Tibial nerve (tissue), 4 donors: ENCODE results near the gene HOXC10. TPM values are rescaled to one million over a fixed set of nuclear protein-coding genes. Genes with fewer than 3 reads are reported as not detected.

Experiments
- DNase-seq, 2 donors: peaks; one replicate each; pipeline ENCODE4 v3.0.0-alpha.2; 2019; ENCODE audit warnings: low spot score in 2 of 2
- H3K27ac ChIP-seq, 4 donors: fragments of 200-600 bp; sonication (generic) in 3 of 4; one replicate each; pipeline ENCODE4 v1.5.1; 2017 to 2019; ENCODE audit warnings: mild to moderate bottlenecking in 1 of 4
- H3K27me3 ChIP-seq, 2 donors: fragments of 200-600 bp; sonication (generic) in 1 of 2; one replicate each; pipeline versions ENCODE4 v1.5.1 to v1.6.0; 2017 to 2019
- H3K36me3 ChIP-seq, 3 donors: fragments of 200-600 bp; sonication (generic); one replicate each; pipeline ENCODE4 v1.5.1; 2018 to 2019
- H3K4me1 ChIP-seq, 4 donors: fragments of 200-600 bp; sonication (generic) in 3 of 4; one replicate each; pipeline ENCODE4 v1.5.1; 2017 to 2019
- H3K4me3 ChIP-seq, 4 donors: fragments of 200-600 bp; sonication (generic) in 3 of 4; one replicate each; pipeline ENCODE4 v1.5.1; 2017 to 2019; ENCODE audit warnings: mild to moderate bottlenecking in 1 of 4, moderate library complexity in 1 of 4
- H3K9me3 ChIP-seq, 4 donors: fragments of 200-600 bp; sonication (generic) in 3 of 4; one replicate each; pipeline ENCODE4 v1.5.1; 2017 to 2019
- EP300 ChIP-seq, 2 donors: sonication (generic); formaldehyde crosslinking; IDR thresholded peaks; one replicate each; pipeline ENCODE4 v1.6.1; 2017; ENCODE audit warnings: antibody characterized with exemption in 2 of 2, mild to moderate bottlenecking in 1 of 2
- POLR2A ChIP-seq, 2 donors: fragments of 450-650 bp; IDR thresholded peaks; one replicate each; pipeline ENCODE4 v1.6.1; 2017; ENCODE audit warnings: antibody characterized with exemption in 2 of 2, mild to moderate bottlenecking in 2 of 2, moderate library complexity in 2 of 2
- WGBS, 2 donors: methylation state at CpG; one replicate each; pipeline ENCODE4 v1.1.5; 2018; 5-methylcytosine and 5-hydroxymethylcytosine counted together
- total RNA-seq, 4 donors: library from RNA; depleted of rRNA; stranded (reverse); fragments of >200 nt; gene quantifications; one replicate each; pipeline ENCODE4 v1.1.0, GENCODE V29; 2016
- TF ChIP-seq, protein P1 (sequence below), 5 experiments: fragments of 200-600 bp in 3 of 5; fragments of 450-650 bp in 2 of 5; sonication (generic) in 3 of 5; IDR thresholded peaks; one replicate each; pipeline ENCODE4 v1.5.1; 2016 to 2019; ENCODE audit warnings: antibody characterized with exemption in 5 of 5, mild to moderate bottlenecking in 3 of 5, moderate library complexity in 2 of 5

Gene HOXC10
- total RNA-seq, 4 donors from 2014 or later, result 1.7 to 6.1 (median 2.5) TPM

DNA sequence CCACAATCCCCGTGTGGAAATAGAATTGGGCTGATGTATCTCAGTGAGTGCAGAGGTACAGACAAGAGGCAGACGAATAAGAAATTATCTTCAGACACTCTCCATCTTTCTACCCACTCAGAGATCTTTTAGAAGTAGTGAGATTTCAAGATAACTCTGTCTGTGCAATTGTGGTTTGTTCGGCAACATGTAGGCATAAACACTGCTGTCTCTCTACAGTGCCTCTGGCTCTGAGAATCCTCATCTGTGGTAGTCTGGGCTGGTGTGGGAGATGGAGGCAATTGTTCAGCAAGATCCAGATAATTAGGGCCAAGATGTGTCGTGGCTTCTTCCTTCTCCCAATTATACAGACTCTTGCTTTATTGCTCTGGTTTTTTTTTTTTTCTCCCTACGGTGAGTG lies 43.2 kb upstream of the HOXC10 start:
- H3K4me1 ChIP-seq, result peaks cover 0 to 32% (median 0%) of the 10 kb centered on the region in 4 donors
- 16 to 22% methylated on average over 5 of the region's 5 CpGs for WGBS, 2 donors
- TF ChIP-seq, protein P1, sequence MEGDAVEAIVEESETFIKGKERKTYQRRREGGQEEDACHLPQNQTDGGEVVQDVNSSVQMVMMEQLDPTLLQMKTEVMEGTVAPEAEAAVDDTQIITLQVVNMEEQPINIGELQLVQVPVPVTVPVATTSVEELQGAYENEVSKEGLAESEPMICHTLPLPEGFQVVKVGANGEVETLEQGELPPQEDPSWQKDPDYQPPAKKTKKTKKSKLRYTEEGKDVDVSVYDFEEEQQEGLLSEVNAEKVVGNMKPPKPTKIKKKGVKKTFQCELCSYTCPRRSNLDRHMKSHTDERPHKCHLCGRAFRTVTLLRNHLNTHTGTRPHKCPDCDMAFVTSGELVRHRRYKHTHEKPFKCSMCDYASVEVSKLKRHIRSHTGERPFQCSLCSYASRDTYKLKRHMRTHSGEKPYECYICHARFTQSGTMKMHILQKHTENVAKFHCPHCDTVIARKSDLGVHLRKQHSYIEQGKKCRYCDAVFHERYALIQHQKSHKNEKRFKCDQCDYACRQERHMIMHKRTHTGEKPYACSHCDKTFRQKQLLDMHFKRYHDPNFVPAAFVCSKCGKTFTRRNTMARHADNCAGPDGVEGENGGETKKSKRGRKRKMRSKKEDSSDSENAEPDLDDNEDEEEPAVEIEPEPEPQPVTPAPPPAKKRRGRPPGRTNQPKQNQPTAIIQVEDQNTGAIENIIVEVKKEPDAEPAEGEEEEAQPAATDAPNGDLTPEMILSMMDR (IDR thresholded peaks at IDR 0.05), result no peak
- TF ChIP-seq EP300 (IDR thresholded peaks at IDR 0.05) (no peak), POLR2A (IDR thresholded peaks at IDR 0.05) (no peak)
- H3K9me3 ChIP-seq, result no peaks in the 10 kb centered on the region
- peaks cover 11 to 100% of the 10 kb centered on the region in 2 donors for H3K27me3 ChIP-seq
- no peak overlapping the region for H3K4me3 ChIP-seq
- no peak for DNase-seq
- no peak overlapping the region for H3K27ac ChIP-seq
- no peaks in the 10 kb centered on the region for H3K36me3 ChIP-seq

DNA sequence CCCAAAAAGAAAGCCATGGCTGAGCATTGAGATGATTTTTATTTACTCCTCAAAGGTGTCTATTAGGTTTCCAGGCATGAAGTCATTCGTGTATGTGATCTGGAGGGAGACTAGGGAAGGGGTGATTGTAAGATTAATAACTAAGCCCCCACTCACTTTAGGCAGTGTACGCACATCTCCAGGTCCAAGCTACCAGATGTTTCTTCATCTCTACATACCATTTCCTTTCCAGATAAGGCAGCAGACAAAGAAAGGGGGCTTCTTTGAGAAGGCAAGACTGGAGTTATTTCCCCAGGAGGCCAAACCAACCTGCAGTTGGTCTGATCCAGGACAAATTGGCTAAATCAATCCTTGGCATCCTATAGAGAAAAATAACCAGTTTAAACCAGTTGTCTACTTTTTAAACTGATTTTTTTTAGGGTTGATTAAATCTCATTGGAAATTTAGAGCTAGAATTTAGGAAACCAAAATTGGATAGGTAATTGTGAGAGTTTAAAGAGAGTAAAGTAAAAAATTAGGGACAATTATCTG lies 42.4 kb upstream of the HOXC10 start:
- no peak for DNase-seq
- Histone ChIP-seq H3K36me3 (no peaks in the 10 kb centered on the region), H3K4me1 (peaks cover 0 to 32% (median 0%) of the 10 kb centered on the region in 4 donors), H3K9me3 (no peaks in the 10 kb centered on the region), H3K27ac (no peak overlapping the region), H3K4me3 (no peak overlapping the region), H3K27me3 (peaks cover 11 to 100% of the 10 kb centered on the region in 2 donors)
- TF ChIP-seq, protein P1 (IDR thresholded peaks at IDR 0.05), result no peak
- TF ChIP-seq EP300 (IDR thresholded peaks at IDR 0.05) (no peak), POLR2A (IDR thresholded peaks at IDR 0.05) (no peak)
- 18 to 29% methylated on average over 2 of the region's 2 CpGs for WGBS, 2 donors

DNA sequence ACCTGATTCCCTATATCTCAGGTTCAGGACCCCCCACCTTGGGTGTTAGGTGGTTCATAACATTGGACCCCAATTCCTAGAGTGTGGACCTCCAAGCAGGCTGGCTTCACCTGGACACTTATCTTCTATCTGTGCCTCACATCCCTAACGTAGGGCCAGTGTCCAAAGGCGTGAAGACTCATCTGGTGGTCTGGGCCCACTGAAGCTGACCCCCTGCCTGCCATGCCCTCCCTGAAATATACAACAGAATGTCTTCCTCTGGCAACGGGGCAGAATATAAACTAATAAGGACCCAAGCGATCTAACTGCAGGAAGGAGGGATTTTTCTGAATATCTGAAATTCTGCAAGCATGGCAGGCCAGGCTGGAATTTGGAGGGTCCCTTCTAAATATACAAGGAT lies 40.7 kb upstream of the HOXC10 start:
- Histone ChIP-seq H3K4me1 (peaks cover 0 to 17% (median 0%) of the 10 kb centered on the region in 4 donors), H3K27me3 (peaks cover 3 to 100% of the 10 kb centered on the region in 2 donors), H3K27ac (no peak overlapping the region), H3K36me3 (no peaks in the 10 kb centered on the region), H3K4me3 (no peak overlapping the region), H3K9me3 (no peaks in the 10 kb centered on the region)
- 20 to 29% methylated on average over 4 of the region's 4 CpGs for WGBS, 2 donors
- TF ChIP-seq EP300 (IDR thresholded peaks at IDR 0.05) (no peak), POLR2A (IDR thresholded peaks at IDR 0.05) (no peak)
- TF ChIP-seq, protein P1 (IDR thresholded peaks at IDR 0.05), result no peak
- DNase-seq, result no peak

DNA sequence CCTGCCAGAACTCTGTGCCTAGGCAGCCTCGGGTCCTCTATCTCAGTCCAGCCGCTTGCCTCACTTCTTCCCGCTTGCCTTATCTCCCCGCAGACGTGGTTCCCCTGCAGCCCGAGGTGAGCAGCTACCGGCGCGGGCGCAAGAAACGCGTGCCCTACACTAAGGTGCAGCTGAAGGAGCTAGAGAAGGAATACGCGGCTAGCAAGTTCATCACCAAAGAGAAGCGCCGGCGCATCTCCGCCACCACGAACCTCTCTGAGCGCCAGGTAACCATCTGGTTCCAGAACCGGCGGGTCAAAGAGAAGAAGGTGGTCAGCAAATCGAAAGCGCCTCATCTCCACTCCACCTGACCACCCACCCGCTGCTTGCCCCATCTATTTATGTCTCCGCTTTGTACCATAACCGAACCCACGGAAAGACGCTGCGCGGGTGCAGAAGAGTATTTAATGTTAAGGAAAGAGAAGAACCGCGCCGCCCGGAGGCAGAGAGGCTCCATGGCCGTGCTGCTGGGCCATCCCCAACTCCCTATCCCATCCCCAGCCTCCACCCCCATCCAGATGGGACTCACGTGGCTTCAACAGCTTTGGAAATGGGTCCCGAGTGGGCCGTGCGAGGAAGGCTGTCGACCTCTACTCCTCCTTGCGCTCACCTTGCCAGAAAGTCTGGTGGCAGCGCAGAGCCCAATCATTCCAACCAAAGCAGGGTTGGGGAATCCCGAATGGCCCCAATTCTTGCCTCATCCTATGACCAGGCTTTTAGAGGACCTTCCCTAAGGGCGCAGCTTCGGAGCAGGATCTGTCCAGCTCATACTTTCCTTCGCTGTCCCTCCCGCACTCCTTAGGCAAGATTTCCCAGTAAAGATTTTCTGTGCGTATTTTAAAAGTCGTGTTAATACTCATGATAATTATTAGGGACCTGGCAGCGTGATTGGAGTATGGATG lies 39.8 kb upstream of the HOXC10 start:
- Histone ChIP-seq H3K27ac (no peak overlapping the region), H3K4me3 (no peak overlapping the region), H3K27me3 (peaks cover 3 to 100% of the 10 kb centered on the region in 2 donors), H3K36me3 (no peaks in the 10 kb centered on the region), H3K9me3 (no peaks in the 10 kb centered on the region), H3K4me1 (peaks cover 0 to 10% (median 0%) of the 10 kb centered on the region in 4 donors)
- no peak for DNase-seq
- TF ChIP-seq POLR2A (IDR thresholded peaks at IDR 0.05) (no peak), EP300 (IDR thresholded peaks at IDR 0.05) (no peak)
- TF ChIP-seq, protein P1 (IDR thresholded peaks at IDR 0.05), result no peak
- 6 to 7% methylated on average over 51 of the region's 51 CpGs for WGBS, 2 donors

DNA sequence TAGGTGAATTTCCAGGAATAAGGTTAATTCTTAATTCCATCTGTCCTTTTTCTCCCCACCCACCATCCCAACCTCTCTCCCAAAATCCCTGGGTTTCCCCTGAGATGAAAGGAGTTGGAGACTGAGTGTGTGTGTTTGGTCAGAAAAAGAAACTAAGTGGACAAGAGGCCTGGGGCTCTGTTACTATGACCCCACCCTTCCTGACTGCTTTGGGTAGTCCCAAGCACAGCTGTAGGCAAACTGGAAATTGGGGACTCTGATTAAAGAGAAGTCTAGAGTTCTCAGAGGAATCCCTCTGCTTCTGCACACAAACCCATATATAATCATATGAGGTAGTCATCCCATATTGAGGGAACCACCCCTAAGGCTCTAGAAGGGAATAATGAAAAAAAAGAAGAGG lies 37.2 kb upstream of the HOXC10 start:
- peaks cover 3 to 100% of the 10 kb centered on the region in 2 donors for H3K27me3 ChIP-seq
- no peak overlapping the region for H3K4me3 ChIP-seq
- peaks cover 0 to 30% (median 1%) of the 10 kb centered on the region in 4 donors for H3K4me1 ChIP-seq
- H3K9me3 ChIP-seq, result no peaks in the 10 kb centered on the region
- no peaks in the 10 kb centered on the region for H3K36me3 ChIP-seq
- H3K27ac ChIP-seq, result no peak overlapping the region
- no peak for DNase-seq
- no peak for TF ChIP-seq EP300 (IDR thresholded peaks at IDR 0.05)
- TF ChIP-seq, protein P1 (IDR thresholded peaks at IDR 0.05), result no peak
- TF ChIP-seq POLR2A (IDR thresholded peaks at IDR 0.05), result no peak
